Kidney epithelial cell (primary cell): ENCODE data around the gene DUSP23. TPM values are rescaled to one million over a fixed set of nuclear protein-coding genes. Genes with fewer than 3 reads are reported as not detected.

Experiments used
- DNase-seq: peaks from one replicate; pipeline ENCODE4 v3.0.0-alpha.2; 2010; ENCODE audit warnings: low read depth
- H3K27me3 ChIP-seq: 2 replicates; pipeline ENCODE4 v1.6.0; 2011; ENCODE audit warnings: low read length; ENCODE audit not compliant: control insufficient read depth, insufficient read depth
- H3K36me3 ChIP-seq: 2 replicates; pipeline ENCODE4 v1.5.1; 2011; ENCODE audit warnings: low read length; ENCODE audit not compliant: control insufficient read depth, insufficient read depth
- H3K4me3 ChIP-seq: 2 replicates; pipeline ENCODE4 v1.5.1; 2011; ENCODE audit warnings: low read depth, mild to moderate bottlenecking, control low read depth, low read length
- CTCF ChIP-seq: IDR thresholded peaks from 2 replicates; pipeline ENCODE4 v1.5.1; 2011; ENCODE audit warnings: mild to moderate bottlenecking, moderate library complexity, low read length, control low read depth, inconsistent platforms; ENCODE audit not compliant: insufficient read depth, poor library complexity, severe bottlenecking
- total RNA-seq: library from RNA; depleted of rRNA; stranded (reverse); fragments of >200 nt; gene quantifications from 2 replicates; pipeline ENCODE4 v1.2.3, GENCODE V29; 2015

The DUSP23 gene
- total RNA-seq, 1 donor from 2014 or later, result 67.3 TPM

- Histone ChIP-seq H3K4me3 (no peak overlapping the region), H3K36me3 (no peaks in the 10 kb centered on the region), H3K27me3 (peaks cover 3% of the 10 kb centered on the region)
- no peak for TF ChIP-seq CTCF
- no peak for DNase-seq
Measured at GRCh38 chr1:159800177-159800930, 19.6 kb downstream of the DUSP23 start.

DNA sequence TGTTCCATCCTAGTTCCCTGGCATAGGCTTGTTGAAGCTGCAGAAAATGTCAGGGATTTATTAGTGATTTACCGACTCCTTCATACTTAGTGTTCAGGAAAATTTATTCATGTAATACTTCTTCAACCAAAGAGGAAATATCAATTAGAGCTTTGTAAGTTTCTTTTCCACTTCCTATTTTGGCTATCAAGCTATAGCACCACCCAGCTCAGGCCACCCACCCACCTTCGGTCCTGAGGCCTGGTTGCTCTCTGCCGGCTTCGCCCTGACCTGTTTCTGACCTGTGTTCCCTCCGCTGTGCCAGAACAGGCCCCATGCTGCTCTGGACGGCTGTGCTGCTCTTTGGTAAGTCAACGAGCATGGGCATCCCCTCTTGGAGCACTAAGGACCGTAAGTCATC, 21.3 kb downstream of the DUSP23 start, which contains the start of gene FCRL6:
FCRL6 (plus strand) TSS at position 250 of the 400 bp plus-strand sequence; CDS start at position 315, 65 bp downstream.
- Histone ChIP-seq H3K4me3 (no peak within 1 kb of the TSS), H3K27me3 (no peaks in the 10 kb centered on the region), H3K36me3 (no peaks in the 10 kb centered on the region)
- no peak for TF ChIP-seq CTCF
- DNase-seq, result no peak

GRCh38 chr1:159803956-159804689, 23.4 kb downstream of the DUSP23 start:
- no peak for TF ChIP-seq CTCF
- H3K4me3 ChIP-seq, result no peak overlapping the region
- H3K27me3 ChIP-seq, result no peaks in the 10 kb centered on the region
- no peak for DNase-seq
- H3K36me3 ChIP-seq, result no peaks in the 10 kb centered on the region

GRCh38 chr1:159804924-159805323, 24.2 kb downstream of the DUSP23 start:
- H3K36me3 ChIP-seq, result no peaks in the 10 kb centered on the region
- no peak for DNase-seq
- TF ChIP-seq CTCF, result no peak

DNA sequence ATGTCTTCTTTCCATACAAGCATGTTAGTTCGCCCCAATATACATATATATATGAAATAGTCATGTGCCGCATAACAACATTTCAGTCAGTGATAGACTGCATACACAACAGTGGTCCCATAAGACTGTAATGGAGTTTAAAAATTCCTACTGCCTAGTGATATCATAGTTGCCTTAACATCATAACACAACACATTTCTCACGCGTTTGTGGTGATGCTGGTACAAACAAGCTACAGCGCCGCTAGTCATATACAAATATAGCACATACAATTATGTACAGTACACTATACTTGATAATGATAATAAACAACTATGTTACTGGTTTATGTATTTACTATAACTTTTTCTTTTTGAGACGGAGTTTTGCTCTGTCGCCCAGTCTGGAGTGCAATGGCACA, 35.2 kb downstream of the DUSP23 start:
- DNase-seq, result no peak
- no peaks in the 10 kb centered on the region for H3K36me3 ChIP-seq
- TF ChIP-seq CTCF, result no peak
- H3K27me3 ChIP-seq, result peaks cover 2% of the 10 kb centered on the region
- H3K4me3 ChIP-seq, result no peak overlapping the region

More at GRCh38 chr1:159804924-159805323, 24.2 kb downstream of the DUSP23 start:
- Histone ChIP-seq H3K27me3 (no peaks in the 10 kb centered on the region), H3K4me3 (no peak overlapping the region)
